Tibial nerve (tissue), 4 donors: ENCODE results near the gene NLRP5. TPM values are rescaled to one million over a fixed set of nuclear protein-coding genes. Genes with fewer than 3 reads are reported as not detected.

Source experiments
- DNase-seq, 2 donors: peaks; one replicate each; pipeline ENCODE4 v3.0.0-alpha.2; 2019; ENCODE audit warnings: low spot score in 2 of 2
- H3K27ac ChIP-seq, 4 donors: fragments of 200-600 bp; sonication (generic) in 3 of 4; one replicate each; pipeline ENCODE4 v1.5.1; 2017 to 2019; ENCODE audit warnings: mild to moderate bottlenecking in 1 of 4
- H3K27me3 ChIP-seq, 2 donors: fragments of 200-600 bp; sonication (generic) in 1 of 2; one replicate each; pipeline versions ENCODE4 v1.5.1 to v1.6.0; 2017 to 2019
- H3K36me3 ChIP-seq, 3 donors: fragments of 200-600 bp; sonication (generic); one replicate each; pipeline ENCODE4 v1.5.1; 2018 to 2019
- H3K4me1 ChIP-seq, 4 donors: fragments of 200-600 bp; sonication (generic) in 3 of 4; one replicate each; pipeline ENCODE4 v1.5.1; 2017 to 2019
- H3K4me3 ChIP-seq, 4 donors: fragments of 200-600 bp; sonication (generic) in 3 of 4; one replicate each; pipeline ENCODE4 v1.5.1; 2017 to 2019; ENCODE audit warnings: mild to moderate bottlenecking in 1 of 4, moderate library complexity in 1 of 4
- H3K9me3 ChIP-seq, 4 donors: fragments of 200-600 bp; sonication (generic) in 3 of 4; one replicate each; pipeline ENCODE4 v1.5.1; 2017 to 2019
- EP300 ChIP-seq, 2 donors: sonication (generic); formaldehyde crosslinking; IDR thresholded peaks; one replicate each; pipeline ENCODE4 v1.6.1; 2017; ENCODE audit warnings: antibody characterized with exemption in 2 of 2, mild to moderate bottlenecking in 1 of 2
- POLR2A ChIP-seq, 2 donors: fragments of 450-650 bp; IDR thresholded peaks; one replicate each; pipeline ENCODE4 v1.6.1; 2017; ENCODE audit warnings: antibody characterized with exemption in 2 of 2, mild to moderate bottlenecking in 2 of 2, moderate library complexity in 2 of 2
- WGBS, 2 donors: methylation state at CpG; one replicate each; pipeline ENCODE4 v1.1.5; 2018; 5-methylcytosine and 5-hydroxymethylcytosine counted together
- total RNA-seq, 4 donors: library from RNA; depleted of rRNA; stranded (reverse); fragments of >200 nt; gene quantifications; one replicate each; pipeline ENCODE4 v1.1.0, GENCODE V29; 2016
- TF ChIP-seq, protein P1 (sequence below), 5 experiments: fragments of 200-600 bp in 3 of 5; fragments of 450-650 bp in 2 of 5; sonication (generic) in 3 of 5; IDR thresholded peaks; one replicate each; pipeline ENCODE4 v1.5.1; 2016 to 2019; ENCODE audit warnings: antibody characterized with exemption in 5 of 5, mild to moderate bottlenecking in 3 of 5, moderate library complexity in 2 of 5

Gene NLRP5
- total RNA-seq, 4 donors from 2014 or later, result not detected

DNA sequence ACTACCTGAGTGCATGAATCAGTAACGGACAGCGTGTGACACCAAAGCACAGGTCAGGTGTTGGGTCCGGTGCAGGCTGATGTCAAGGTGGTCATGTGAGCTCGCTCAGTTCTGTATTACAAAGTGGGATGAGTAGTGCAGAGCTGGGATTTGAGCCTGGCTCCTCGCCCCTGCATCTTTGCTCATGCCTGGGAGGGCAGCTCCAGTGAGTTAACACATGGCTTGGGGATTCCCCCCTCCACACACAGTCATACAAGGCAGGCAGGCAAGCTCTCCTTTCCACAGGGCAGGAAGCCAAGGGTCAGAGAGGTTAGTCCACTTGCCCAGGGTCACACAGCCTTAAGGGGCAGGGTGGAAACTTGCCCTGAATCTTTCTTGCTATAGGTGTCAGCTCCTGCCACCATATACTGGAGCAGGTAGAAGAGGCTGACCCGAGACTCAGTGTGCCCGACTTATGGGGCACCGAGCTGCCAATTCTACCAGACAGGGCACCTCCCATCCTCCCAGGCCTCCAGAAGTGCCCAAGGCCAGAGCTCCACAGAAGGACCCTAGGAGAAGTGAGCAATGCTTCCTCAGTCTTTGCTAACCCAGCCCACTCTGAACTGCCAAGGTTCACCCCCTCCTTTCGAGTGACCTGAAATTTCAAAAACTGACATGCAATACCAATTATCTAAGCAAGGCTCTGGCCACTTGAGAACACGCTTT is 99.1 kb downstream of the NLRP5 start:
- no peak for TF ChIP-seq EP300 (IDR thresholded peaks at IDR 0.05)
- no peak for TF ChIP-seq POLR2A (IDR thresholded peaks at IDR 0.05)
- TF ChIP-seq, protein P1, sequence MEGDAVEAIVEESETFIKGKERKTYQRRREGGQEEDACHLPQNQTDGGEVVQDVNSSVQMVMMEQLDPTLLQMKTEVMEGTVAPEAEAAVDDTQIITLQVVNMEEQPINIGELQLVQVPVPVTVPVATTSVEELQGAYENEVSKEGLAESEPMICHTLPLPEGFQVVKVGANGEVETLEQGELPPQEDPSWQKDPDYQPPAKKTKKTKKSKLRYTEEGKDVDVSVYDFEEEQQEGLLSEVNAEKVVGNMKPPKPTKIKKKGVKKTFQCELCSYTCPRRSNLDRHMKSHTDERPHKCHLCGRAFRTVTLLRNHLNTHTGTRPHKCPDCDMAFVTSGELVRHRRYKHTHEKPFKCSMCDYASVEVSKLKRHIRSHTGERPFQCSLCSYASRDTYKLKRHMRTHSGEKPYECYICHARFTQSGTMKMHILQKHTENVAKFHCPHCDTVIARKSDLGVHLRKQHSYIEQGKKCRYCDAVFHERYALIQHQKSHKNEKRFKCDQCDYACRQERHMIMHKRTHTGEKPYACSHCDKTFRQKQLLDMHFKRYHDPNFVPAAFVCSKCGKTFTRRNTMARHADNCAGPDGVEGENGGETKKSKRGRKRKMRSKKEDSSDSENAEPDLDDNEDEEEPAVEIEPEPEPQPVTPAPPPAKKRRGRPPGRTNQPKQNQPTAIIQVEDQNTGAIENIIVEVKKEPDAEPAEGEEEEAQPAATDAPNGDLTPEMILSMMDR (IDR thresholded peaks at IDR 0.05), result no peak
- Histone ChIP-seq H3K4me1 (peaks cover 0 to 32% (median 5%) of the 10 kb centered on the region in 4 donors), H3K27ac (no peak overlapping the region), H3K27me3 (peaks cover 0 to 3% of the 10 kb centered on the region in 2 donors), H3K4me3 (no peak overlapping the region), H3K36me3 (peaks cover 0 to 43% (median 5%) of the 10 kb centered on the region in 3 donors), H3K9me3 (no peaks in the 10 kb centered on the region)
- WGBS, 2 donors, result 79 to 85% methylated on average over 10 of the region's 10 CpGs
- no peak for DNase-seq

DNA sequence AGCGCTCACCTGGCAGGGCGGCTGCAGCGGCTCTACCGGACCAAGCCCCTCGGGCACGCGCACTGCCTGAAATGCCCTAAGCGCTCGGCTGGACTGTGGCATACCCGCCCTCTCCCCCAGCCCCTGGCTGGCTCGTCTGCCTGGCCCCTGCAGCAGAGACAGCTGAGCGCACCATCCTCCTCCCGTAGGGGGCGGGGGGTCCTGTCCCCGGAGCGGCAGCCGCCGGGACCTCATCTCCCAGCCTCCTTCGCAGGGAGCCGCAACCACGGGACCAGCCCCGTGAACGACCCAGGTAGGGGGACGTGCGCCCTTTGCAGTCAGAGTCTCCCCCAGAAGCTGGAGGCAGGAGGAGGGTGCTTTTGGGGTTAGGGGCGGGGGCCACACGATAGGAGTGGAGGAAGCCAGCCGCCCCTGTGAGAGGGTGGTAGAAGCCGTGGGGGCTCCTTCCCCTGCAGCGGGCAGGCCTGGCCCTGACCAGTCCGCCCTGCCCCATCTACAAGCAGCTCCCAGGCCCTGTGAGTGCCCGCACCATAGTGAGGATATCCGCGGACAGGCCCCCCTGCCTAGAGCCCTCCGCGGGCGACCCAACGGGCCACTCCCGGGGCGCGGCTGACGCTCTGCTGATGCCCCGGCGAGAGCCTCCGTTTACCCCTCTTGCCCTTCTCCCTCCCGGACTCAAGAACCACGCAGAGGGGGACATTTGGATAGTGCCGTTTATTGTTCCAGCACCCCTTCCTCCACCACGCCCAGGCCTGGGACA is 100.3 kb downstream of the NLRP5 start:
- TF ChIP-seq, protein P1 (IDR thresholded peaks at IDR 0.05), result no peak
- no peak for TF ChIP-seq POLR2A (IDR thresholded peaks at IDR 0.05)
- Histone ChIP-seq H3K9me3 (no peaks in the 10 kb centered on the region), H3K4me3 (no peak overlapping the region), H3K4me1 (peaks cover 0 to 32% (median under 1%) of the 10 kb centered on the region in 4 donors), H3K27me3 (no peaks in the 10 kb centered on the region), H3K36me3 (peaks cover 0 to 43% (median 5%) of the 10 kb centered on the region in 3 donors), H3K27ac (no peak overlapping the region)
- 72 to 75% methylated on average over 34 to 44 of the region's 49 CpGs for WGBS, 2 donors
- no peak for DNase-seq

DNA sequence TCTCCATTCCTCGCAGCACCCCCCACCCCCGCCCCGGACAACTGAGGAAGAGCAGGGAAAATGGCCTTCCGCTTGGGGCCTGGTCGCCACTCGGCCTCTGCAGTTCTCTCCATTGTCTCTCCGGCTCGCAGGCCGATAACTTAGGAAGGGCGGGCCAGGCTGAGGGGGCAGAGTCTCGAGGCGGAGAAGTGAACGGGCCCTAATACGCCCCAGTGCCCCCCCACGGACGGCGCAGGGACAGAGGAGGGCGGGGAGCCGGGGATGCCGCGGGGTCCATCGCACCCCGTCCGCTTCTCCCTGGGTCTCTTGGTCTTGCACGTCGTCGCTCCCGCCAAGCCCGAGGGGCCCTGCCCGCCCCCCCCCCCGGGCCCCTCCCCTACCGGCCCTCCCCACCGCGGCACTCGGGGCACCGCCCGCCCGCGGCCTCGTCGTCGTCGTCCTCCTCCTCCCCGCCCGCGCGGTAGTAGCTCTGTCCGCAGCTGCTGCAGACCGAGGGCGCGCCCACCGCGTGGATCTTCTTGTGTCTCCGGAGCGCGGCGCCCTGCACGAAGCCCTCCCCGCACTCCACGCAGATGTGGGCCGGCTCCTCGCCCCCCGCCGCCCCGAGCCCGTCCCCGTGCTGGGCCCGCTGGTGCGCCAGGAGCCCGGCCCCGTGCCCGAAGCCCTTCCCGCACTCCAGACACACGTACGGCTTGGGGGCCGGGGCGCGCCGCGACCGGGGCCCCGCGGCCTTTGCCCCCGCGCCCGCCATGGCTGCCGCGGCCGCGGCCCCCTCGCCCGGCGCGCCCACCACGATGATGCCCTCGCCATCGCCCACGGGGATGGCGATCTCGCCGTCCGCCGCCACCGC is 101.3 kb downstream of the NLRP5 start:
- no peak overlapping the region for H3K27ac ChIP-seq
- peaks cover 0 to 43% (median 5%) of the 10 kb centered on the region in 3 donors for H3K36me3 ChIP-seq
- H3K27me3 ChIP-seq, result no peaks in the 10 kb centered on the region
- TF ChIP-seq, protein P1 (IDR thresholded peaks at IDR 0.05), result no peak
- TF ChIP-seq EP300 (IDR thresholded peaks at IDR 0.05) (no peak), POLR2A (IDR thresholded peaks at IDR 0.05) (no peak)
- no peak for DNase-seq
- H3K4me3 ChIP-seq, result no peak overlapping the region
- H3K4me1 ChIP-seq, result peaks cover 0 to 36% (median 0%) of the 10 kb centered on the region in 4 donors
- H3K9me3 ChIP-seq, result no peaks in the 10 kb centered on the region
- WGBS, 2 donors, result 83 to 86% methylated on average over 92 to 103 of the region's 104 CpGs

DNA sequence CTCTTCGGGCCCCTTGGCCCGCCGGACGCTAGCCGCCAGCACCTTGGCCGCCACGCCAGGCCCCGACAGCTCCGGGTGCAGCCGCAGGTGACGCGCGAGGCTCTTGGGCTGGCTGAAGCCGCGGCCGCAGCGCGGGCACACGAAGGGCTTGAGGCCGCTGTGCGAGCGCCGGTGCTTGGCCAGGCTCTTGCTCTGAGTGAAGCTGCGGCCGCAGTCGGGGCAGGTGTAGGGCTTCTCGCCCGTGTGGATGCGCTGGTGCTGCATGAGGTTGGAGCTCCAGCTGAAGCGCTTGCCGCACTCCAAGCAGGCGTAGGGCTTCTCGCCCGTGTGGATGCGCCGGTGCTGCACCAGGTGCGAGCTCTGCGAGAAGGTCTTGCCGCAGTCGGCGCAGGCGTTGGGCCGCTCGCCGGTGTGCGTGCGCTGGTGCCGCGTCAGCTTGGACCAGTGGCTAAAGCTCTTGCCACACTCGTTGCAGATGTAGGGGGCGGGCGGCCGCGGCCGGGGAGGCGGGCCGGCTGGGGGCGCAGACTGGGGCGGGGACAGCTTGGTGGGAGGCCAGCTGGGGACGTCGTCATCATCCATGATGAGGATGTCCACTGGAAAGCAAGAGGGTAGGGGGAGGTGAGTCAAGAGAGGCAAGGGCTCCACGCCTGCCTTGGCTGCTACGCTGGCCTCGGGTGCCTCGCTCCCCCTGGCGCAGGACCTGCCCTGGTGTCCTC is 102.1 kb downstream of the NLRP5 start:
- H3K9me3 ChIP-seq, result no peaks in the 10 kb centered on the region
- no peaks in the 10 kb centered on the region for H3K27me3 ChIP-seq
- H3K27ac ChIP-seq, result no peak overlapping the region
- H3K36me3 ChIP-seq, result peaks cover 0 to 50% (median 5%) of the 10 kb centered on the region in 3 donors
- H3K4me1 ChIP-seq, result peaks cover 0 to 36% (median 0%) of the 10 kb centered on the region in 4 donors
- no peak for DNase-seq
- TF ChIP-seq, protein P1 (IDR thresholded peaks at IDR 0.05), result no peak
- no peak for TF ChIP-seq POLR2A (IDR thresholded peaks at IDR 0.05)
- no peak for TF ChIP-seq EP300 (IDR thresholded peaks at IDR 0.05)
- 91 to 96% methylated on average over 61 to 62 of the region's 66 CpGs for WGBS, 2 donors
- no peak overlapping the region for H3K4me3 ChIP-seq
